HG03060 (cell line): ENCODE data around the gene DCK.

Source experiments
- ATAC-seq: cut with Tn5 transposase; IDR thresholded peaks from one replicate; pipeline ENCODE4 v1.9.1; 2021; ENCODE audit warnings: low read depth, moderate number of reproducible peaks; ENCODE audit not compliant: unreplicated experiment

DCK gene

DNA sequence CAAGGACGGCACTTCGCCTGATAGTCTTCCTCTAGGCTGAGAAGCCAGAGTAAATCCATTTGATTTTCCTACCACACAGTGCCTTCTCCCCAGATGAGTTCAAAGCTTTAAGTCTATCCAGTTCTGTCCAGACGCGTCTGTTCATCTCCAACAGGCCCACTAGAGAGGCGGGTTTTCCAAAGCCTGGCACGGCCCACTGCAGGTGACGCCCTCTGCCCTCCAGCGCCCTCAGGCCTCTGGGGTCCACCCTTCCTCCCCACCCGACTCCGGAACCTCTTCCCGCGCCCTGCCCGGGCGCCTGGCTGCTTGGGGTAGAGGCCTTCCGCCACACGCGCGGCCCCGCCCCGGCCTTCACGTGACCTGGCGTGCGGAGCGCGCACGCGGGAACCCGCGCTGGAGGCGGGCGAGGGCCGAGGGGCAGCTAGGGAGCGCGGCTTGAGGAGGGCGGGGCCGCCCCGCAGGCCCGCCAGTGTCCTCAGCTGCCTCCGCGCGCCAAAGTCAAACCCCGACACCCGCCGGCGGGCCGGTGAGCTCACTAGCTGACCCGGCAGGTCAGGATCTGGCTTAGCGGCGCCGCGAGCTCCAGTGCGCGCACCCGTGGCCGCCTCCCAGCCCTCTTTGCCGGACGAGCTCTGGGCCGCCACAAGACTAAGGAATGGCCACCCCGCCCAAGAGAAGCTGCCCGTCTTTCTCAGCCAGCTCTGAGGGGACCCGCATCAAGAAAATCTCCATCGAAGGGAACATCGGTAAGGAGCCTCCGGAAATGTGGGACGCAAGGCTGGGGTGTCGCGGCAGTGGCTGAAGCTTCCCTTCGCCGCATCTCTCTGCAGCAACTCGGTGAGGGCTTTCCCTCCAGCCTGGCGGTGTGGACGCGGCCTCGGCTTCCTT is at the start of gene DCK:
DCK (plus strand) TSS at position 469 of the 888 bp plus-strand sequence; CDS start at position 656, 187 bp downstream.
- peak; percentile 40 for ATAC-seq

GRCh38 chr4:70945046-70945445 is 48.4 kb upstream of the DCK start:
- ATAC-seq: no peak

- ATAC-seq: no peak
Observed at GRCh38 chr4:70945452-70946055, 47.9 kb upstream of the DCK start.

- ATAC-seq: no peak
Observed at GRCh38 chr4:70946939-70947338, 46.5 kb upstream of the DCK start.

DNA sequence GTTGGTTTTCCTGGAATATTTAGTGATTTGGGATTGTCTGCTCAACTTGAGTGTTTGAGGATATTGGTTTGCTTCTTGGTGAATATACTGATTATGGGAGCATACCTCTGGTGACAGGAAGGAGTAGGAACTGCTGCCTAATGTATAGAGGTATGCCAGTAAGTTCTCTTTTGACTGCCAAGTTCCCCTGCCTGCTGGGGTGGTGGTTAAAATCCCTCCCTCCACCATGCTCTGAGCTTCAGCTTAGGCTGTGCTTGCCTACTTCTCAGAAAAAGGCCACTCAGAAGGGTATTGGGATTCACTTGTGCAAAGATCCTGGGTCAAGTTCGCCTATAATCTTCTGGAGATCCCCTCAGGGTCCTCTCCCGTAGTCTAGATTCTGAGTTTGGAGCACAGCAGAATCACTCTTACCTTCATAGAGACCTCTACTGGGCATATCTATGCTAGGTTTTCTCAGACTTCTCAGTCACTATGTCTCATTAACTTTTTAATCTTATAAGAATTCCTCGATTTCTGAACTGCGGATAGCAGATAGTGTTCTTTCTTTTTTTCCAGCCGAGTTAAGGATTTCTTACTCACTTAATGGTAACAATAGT is 44.7 kb upstream of the DCK start:
- no peak for ATAC-seq

GRCh38 chr4:70954032-70954431 is 39.4 kb upstream of the DCK start:
- no peak for ATAC-seq

- ATAC-seq: no peak
Observed at GRCh38 chr4:70956549-70957210, 36.8 kb upstream of the DCK start.

DNA sequence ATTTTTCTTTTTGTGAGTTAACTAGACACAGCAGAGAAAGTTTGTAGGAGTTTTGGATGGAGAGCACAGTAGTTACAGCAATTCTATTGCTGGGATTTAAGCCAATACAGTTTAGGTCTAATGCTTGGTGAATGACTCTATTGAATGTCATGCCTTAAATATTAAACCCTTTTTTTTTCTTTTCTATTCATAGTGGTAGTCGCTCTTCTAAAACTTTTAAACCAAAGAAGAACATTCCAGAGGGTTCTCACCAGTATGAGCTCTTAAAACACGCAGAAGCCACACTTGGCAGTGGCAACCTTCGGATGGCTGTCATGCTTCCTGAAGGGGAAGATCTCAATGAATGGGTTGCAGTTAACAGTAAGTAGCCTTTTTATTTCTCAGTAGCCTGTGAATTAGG is 34.8 kb upstream of the DCK start:
- no peak for ATAC-seq

DNA sequence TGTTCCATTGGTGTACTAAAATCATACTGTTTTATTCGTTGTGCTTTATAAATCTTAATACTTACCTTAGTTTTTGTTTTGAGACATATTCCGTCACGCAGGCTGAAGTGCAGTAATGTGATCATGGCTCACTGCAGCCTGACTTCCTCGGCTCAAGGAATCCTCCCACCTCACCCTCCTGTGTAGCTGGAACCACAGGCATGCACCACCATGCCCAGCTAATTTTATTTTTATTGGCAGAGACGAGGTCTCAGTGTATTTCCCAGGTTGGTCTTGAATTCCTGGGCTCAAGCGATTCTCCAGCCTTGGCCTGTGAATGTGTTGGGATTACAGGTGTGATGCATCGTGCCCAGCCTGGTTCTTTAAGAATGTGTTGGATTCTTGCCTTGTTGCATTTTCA is 24.4 kb upstream of the DCK start:
- ATAC-seq: no peak

- ATAC-seq: no peak
Observed at GRCh38 chr4:70976252-70976651, 17.2 kb upstream of the DCK start.

- no peak for ATAC-seq
Observed at GRCh38 chr4:70979445-70980008, 13.9 kb upstream of the DCK start.

- no peak for ATAC-seq
Observed at GRCh38 chr4:70980196-70980595, 13.3 kb upstream of the DCK start.

DNA sequence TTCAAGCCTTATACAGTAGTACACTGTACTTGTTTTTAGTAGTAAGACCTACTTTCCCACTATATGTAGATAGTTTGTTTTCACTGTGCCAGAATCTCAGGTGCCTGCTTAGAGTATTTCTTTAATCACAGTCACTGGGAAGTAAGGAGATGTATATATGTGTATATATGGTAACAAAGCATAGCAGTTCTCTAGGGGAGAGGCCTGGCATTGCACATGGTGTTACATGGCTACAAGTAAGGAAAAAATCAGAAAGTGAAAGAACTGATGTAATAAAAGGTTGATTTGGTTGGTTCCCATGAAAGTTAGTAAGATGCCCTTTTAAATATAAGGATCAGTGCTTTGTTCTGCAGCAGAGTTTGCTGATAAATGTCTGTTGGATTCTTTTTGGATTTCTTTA is 9.3 kb upstream of the DCK start:
- ATAC-seq: no peak

DNA sequence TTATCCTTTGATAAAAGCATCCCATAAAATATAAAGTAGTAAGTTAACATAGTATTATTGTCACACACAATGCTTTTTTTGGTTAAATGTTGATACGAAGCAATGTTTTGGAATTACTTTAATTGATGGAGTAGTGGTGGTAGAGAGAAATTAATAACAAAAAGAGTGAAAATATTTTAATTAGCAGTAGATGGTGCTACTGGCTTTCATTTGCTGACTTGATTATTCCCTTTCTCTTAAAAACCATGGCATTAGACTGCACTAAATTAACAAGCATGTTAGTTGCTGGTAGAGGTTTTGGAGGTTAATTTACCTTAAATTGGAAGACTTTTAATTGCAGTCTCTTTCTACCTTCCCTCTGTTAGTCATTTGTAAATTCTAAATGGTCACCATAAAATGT is 8.9 kb upstream of the DCK start:
- no peak for ATAC-seq

DNA sequence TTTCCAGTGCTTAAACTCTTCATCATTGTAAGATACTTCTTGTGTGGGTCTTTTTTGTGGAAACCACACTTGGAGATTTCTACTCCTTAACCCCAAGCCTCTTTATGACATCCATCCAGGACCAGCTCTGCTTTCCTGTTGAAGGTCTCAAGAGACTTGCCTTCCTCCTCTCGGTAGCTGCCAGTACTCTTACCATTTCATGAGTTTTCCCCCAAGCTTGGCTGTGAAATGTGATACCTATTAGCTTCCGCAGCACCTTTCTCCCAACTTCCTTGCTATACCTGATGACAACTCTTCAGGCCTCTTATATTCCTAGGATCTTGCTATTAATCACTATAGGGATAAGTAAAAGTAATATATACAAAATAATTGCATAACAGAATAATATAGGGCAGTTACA is 1.9 kb upstream of the DCK start:
- no peak for ATAC-seq

GRCh38 chr4:70992391-70992881 is 1.0 kb upstream of the DCK start:
- ATAC-seq: no peak

GRCh38 chr4:70994069-70994366 is 569 bp downstream of the DCK start:
- no peak for ATAC-seq

- ATAC-seq: peak; percentile 30
Observed at GRCh38 chr4:70994387-70995099, 1.1 kb downstream of the DCK start.

DNA sequence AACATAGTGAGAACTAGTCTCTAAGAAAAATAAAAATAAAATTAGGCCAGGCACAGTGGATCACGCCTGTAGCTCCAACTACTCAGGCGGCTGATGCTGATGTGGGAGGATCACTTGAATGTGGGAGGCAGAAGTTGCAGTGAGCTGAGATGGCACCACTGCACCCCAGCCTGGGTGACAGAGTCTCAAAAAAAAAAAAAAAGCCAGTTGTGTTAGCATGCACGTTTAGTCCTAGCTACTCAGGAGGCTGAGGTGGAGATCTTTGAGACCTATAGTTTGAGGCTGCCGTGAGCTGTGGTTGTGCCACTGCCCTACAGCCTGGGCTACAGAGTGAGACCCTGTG is 2.5 kb downstream of the DCK start:
- ATAC-seq: no peak

GRCh38 chr4:70997036-70997435 is 3.6 kb downstream of the DCK start:
- no peak for ATAC-seq
